PFSK-1 (cell line): Measurements from ENCODE around the gene DDX10.

ENCODE experiments used
- FOXP2 ChIP-seq: optimal IDR thresholded peaks from 2 replicates; pipeline ENCODE3; 2011; ENCODE audit warnings: borderline replicate concordance, control low read depth, inconsistent platforms; ENCODE audit not compliant: insufficient read depth; ENCODE audit errors: extremely low read length, extremely low read depth
- POLR2AphosphoS5 ChIP-seq: IDR thresholded peaks from 2 replicates; pipeline ENCODE4 v1.6.1; 2012; ENCODE audit warnings: low read depth, mild to moderate bottlenecking, control low read depth, low read length, moderate library complexity
- SIN3A ChIP-seq: IDR thresholded peaks from 2 replicates; pipeline ENCODE4 v1.6.1; 2012; ENCODE audit warnings: mild to moderate bottlenecking, low read length, moderate library complexity, borderline replicate concordance; ENCODE audit not compliant: insufficient read depth
- TAF1 ChIP-seq: IDR thresholded peaks from 2 replicates; pipeline ENCODE4 v1.6.1; 2012; ENCODE audit warnings: low read length, control low read depth, borderline replicate concordance; ENCODE audit not compliant: insufficient read depth
- TF ChIP-seq, protein P1 (sequence below), 2 experiments: IDR thresholded peaks; 2 replicates each; pipeline versions ENCODE4 v1.6.1 to v1.8.0; 2011 to 2012; ENCODE audit warnings: low read depth in 2 of 2, low read length in 2 of 2, control low read depth in 1 of 2, inconsistent platforms in 1 of 2, mild to moderate bottlenecking in 1 of 2, moderate library complexity in 1 of 2; ENCODE audit not compliant: insufficient read depth in 1 of 2

Gene DDX10

GRCh38 chr11:108947654-108948570, 283.0 kb downstream of the DDX10 start:
- TF ChIP-seq POLR2AphosphoS5, result no peak
- TF ChIP-seq TAF1, result no peak
- TF ChIP-seq FOXP2, result no peak
- TF ChIP-seq SIN3A, result no peak
- TF ChIP-seq, protein P1, sequence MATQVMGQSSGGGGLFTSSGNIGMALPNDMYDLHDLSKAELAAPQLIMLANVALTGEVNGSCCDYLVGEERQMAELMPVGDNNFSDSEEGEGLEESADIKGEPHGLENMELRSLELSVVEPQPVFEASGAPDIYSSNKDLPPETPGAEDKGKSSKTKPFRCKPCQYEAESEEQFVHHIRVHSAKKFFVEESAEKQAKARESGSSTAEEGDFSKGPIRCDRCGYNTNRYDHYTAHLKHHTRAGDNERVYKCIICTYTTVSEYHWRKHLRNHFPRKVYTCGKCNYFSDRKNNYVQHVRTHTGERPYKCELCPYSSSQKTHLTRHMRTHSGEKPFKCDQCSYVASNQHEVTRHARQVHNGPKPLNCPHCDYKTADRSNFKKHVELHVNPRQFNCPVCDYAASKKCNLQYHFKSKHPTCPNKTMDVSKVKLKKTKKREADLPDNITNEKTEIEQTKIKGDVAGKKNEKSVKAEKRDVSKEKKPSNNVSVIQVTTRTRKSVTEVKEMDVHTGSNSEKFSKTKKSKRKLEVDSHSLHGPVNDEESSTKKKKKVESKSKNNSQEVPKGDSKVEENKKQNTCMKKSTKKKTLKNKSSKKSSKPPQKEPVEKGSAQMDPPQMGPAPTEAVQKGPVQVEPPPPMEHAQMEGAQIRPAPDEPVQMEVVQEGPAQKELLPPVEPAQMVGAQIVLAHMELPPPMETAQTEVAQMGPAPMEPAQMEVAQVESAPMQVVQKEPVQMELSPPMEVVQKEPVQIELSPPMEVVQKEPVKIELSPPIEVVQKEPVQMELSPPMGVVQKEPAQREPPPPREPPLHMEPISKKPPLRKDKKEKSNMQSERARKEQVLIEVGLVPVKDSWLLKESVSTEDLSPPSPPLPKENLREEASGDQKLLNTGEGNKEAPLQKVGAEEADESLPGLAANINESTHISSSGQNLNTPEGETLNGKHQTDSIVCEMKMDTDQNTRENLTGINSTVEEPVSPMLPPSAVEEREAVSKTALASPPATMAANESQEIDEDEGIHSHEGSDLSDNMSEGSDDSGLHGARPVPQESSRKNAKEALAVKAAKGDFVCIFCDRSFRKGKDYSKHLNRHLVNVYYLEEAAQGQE (IDR thresholded peaks at IDR 0.05; ENCODE audit: insufficient read depth in 1 of 2, low read depth in 2 of 2, low read length in 2 of 2), result no peak

DNA sequence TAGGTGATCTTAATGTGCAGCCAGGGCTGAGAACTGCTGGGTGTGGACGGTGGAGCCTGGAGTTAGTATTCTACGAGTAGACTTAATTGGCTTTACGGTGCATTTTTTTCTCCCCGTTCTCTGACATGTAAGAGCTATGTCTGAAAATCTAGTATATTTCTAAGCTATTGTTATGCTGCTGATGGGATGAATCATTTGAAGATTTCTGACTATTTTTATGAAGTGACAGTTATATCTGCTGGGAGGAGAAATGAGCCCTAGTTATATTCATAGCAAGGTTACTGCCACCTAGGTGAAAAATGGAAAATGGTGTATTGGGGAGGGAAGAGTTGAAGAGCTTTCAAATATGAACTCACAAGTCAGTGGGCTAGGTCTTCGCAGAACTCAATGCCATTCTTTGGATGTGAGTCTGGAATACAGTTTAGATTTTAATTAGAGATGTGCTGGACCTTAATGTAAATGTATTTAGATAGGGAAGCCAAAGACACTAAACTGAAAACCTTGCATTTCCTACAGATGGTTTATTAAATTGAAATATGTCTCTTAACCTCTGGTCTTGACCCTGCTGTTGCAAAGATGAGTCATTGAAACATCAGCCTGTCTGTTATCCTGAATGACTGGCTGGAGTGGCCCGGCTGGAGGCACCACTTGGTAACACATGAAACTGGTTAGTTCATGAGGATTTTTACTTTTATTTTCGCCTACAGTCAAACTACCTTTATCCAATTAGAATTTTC, 293.7 kb downstream of the DDX10 start:
- TF ChIP-seq TAF1 (peak; percentile 47; the same call in 1 of the 2 replicates), SIN3A (no peak)

GRCh38 chr11:108959105-108959761, 294.4 kb downstream of the DDX10 start:
- no peak for TF ChIP-seq SIN3A
- TF ChIP-seq, protein P1 (IDR thresholded peaks at IDR 0.05; ENCODE audit: insufficient read depth in 1 of 2, low read depth in 2 of 2, low read length in 2 of 2), result no peak
- TF ChIP-seq FOXP2, result no peak
- no peak for TF ChIP-seq POLR2AphosphoS5
- TF ChIP-seq TAF1, result no peak

DNA sequence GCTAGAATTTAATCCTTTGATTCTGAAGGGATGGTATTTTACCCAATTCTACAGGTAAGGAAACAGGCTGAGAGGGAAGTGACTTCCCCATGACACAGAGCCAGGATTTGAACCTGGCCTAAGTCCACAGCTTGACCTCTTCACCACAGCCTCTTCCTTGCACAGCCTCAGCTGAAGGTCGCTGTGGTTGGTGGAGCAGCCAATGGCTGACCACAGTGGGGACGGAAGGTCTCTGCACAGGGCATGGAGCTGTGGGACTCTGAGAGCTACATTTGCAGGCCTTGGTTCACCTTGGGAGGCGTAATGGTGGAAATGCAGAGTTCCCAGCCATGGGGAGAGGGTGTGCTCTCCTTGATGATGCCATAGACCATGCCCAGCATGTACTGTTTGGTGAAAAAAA, 295.0 kb downstream of the DDX10 start:
- TF ChIP-seq SIN3A, result no peak

DNA sequence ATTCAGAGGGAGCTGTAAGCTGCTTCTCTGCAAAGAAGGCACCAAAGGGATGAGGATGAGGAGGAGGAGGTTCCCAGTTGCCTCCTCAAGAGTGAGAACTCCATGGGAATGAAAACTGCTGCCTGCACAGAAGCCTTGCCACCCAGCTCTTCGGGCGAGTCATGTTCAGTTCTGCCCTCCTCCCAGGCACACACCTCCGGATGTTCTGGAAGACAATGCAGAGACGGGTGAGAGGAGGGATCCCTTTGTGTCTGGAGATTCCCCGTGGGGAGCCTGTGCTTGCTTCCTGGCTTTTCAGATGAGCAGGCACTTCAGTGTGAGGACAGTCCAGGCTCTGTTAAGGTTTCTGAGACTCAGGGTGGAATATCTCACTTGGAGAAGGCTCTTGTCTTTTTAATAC, 295.6 kb downstream of the DDX10 start:
- TF ChIP-seq FOXP2 (no peak), POLR2AphosphoS5 (no peak), TAF1 (no peak), SIN3A (no peak)
- TF ChIP-seq, protein P1 (IDR thresholded peaks at IDR 0.05; ENCODE audit: insufficient read depth in 1 of 2, low read depth in 2 of 2, low read length in 2 of 2), result no peak

DNA sequence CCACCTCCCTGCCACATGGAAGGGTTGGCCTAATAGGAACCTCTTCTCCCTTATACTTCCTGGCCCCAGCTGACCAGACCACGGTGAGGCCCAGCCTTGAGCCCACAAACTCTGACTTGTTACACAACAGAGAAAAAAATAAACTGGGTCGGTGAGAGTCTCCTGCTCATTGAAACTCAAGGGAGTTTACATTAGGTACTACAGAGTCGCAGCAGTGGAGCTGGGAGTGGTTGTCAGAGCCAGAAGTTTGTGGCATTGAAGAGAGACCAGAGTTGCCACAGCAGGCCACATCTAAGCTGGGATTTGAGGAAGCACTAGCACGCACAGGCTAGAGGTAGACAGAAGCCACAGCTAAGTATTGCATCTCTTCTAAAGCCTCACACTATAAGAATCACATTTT, 296.2 kb downstream of the DDX10 start:
- TF ChIP-seq SIN3A, result no peak
- no peak for TF ChIP-seq TAF1
- TF ChIP-seq POLR2AphosphoS5, result no peak
- TF ChIP-seq, protein P1 (IDR thresholded peaks at IDR 0.05; ENCODE audit: insufficient read depth in 1 of 2, low read depth in 2 of 2, low read length in 2 of 2), result no peak
- no peak for TF ChIP-seq FOXP2
